ENCODE results near the gene RHEBL1.

The RHEBL1 gene

GRCh38 chr12:49092816-49093406 lies 23.1 kb upstream of the RHEBL1 start:
- Histone ChIP-seq H3K4me3 (ENCODE audit: low read length) (no peak overlapping the region; the same call in 1 of the 2 replicates), H3K4me2 (ENCODE audit: low read length) (peak overlapping the region; percentile 77), H2AFZ (ENCODE audit: low read depth, low read length) (peak overlapping the region; percentile 39; the same call in 1 of the 2 replicates), H3K36me3 (replicated peaks; ENCODE audit: low read depth, low read length) (peaks cover 5% of the 10 kb centered on the region), H3K27me3 (ENCODE audit: low read depth, low read length) (peaks cover 54% of the 10 kb centered on the region), H3K27ac (ENCODE audit: low read length) (no peak overlapping the region), H4K20me1 (ENCODE audit: insufficient read depth, low read length) (no peaks in the 10 kb centered on the region), H3K9ac (ENCODE audit: low read length) (no peak overlapping the region), H3K4me1 (ENCODE audit: low read length) (peaks cover 24% of the 10 kb centered on the region), H3K9me3 (ENCODE audit: insufficient read depth, low read length) (no peaks in the 10 kb centered on the region), H3K79me2 (ENCODE audit: low read length) (no peaks in the 10 kb centered on the region)
- no peak for TF ChIP-seq EZH2phosphoT487 (IDR thresholded peaks at IDR 0.05; ENCODE audit: low read depth)
- no peak for TF ChIP-seq CTCF (IDR thresholded peaks at IDR 0.05; ENCODE audit: low read depth, low read length)

- Histone ChIP-seq H3K9me3 (ENCODE audit: insufficient read depth, low read length) (no peaks in the 10 kb centered on the region), H3K4me1 (ENCODE audit: low read length) (peaks cover 27% of the 10 kb centered on the region), H3K27ac (ENCODE audit: low read length) (no peak overlapping the region), H4K20me1 (ENCODE audit: insufficient read depth, low read length) (no peaks in the 10 kb centered on the region), H3K79me2 (ENCODE audit: low read length) (no peaks in the 10 kb centered on the region), H3K4me3 (ENCODE audit: low read length) (peak overlapping the region; percentile 59), H3K4me2 (ENCODE audit: low read length) (peak overlapping the region; percentile 77), H2AFZ (ENCODE audit: low read depth, low read length) (peak overlapping the region; percentile 39; the same call in 1 of the 2 replicates), H3K27me3 (ENCODE audit: low read depth, low read length) (peaks cover 54% of the 10 kb centered on the region), H3K9ac (ENCODE audit: low read length) (no peak overlapping the region), H3K36me3 (replicated peaks; ENCODE audit: low read depth, low read length) (peaks cover 2% of the 10 kb centered on the region)
- no peak for TF ChIP-seq EZH2phosphoT487 (IDR thresholded peaks at IDR 0.05; ENCODE audit: low read depth)
- peak; percentile 57 for TF ChIP-seq CTCF (IDR thresholded peaks at IDR 0.05; ENCODE audit: low read depth, low read length)
These were observed 22.5 kb upstream of the RHEBL1 start for GRCh38 chr12:49092086-49092815.

- peak overlapping the region; percentile 59 for H3K4me3 ChIP-seq (ENCODE audit: low read length)
- H3K4me2 ChIP-seq (ENCODE audit: low read length): peak overlapping the region; percentile 77
- TF ChIP-seq CTCF (IDR thresholded peaks at IDR 0.05; ENCODE audit: low read depth, low read length) (no peak), EZH2phosphoT487 (IDR thresholded peaks at IDR 0.05; ENCODE audit: low read depth) (no peak)
These were observed 22.0 kb upstream of the RHEBL1 start for GRCh38 chr12:49091836-49092085.

GRCh38 chr12:49091056-49091835 lies 21.5 kb upstream of the RHEBL1 start:
- Histone ChIP-seq H3K4me2 (ENCODE audit: low read length) (peak overlapping the region; percentile 77), H4K20me1 (ENCODE audit: insufficient read depth, low read length) (no peaks in the 10 kb centered on the region), H3K36me3 (replicated peaks; ENCODE audit: low read depth, low read length) (no peaks in the 10 kb centered on the region), H3K27ac (ENCODE audit: low read length) (no peak overlapping the region), H3K9me3 (ENCODE audit: insufficient read depth, low read length) (no peaks in the 10 kb centered on the region), H3K9ac (ENCODE audit: low read length) (no peak overlapping the region), H3K4me3 (ENCODE audit: low read length) (0 out of 2 replicates have a peak overlapping the region, but pooled peaks have one; percentile 59), H3K27me3 (ENCODE audit: low read depth, low read length) (peaks cover 54% of the 10 kb centered on the region), H2AFZ (ENCODE audit: low read depth, low read length) (no peak overlapping the region), H3K4me1 (ENCODE audit: low read length) (peaks cover 27% of the 10 kb centered on the region), H3K79me2 (ENCODE audit: low read length) (no peaks in the 10 kb centered on the region)
- TF ChIP-seq EZH2phosphoT487 (IDR thresholded peaks at IDR 0.05; ENCODE audit: low read depth) (no peak), CTCF (IDR thresholded peaks at IDR 0.05; ENCODE audit: low read depth, low read length) (no peak)

More at GRCh38 chr12:49091836-49092085, 22.0 kb upstream of the RHEBL1 start:
- no peaks in the 10 kb centered on the region for H3K9me3 ChIP-seq (ENCODE audit: insufficient read depth, low read length)
- H3K27ac ChIP-seq (ENCODE audit: low read length): no peak overlapping the region
- peaks cover 27% of the 10 kb centered on the region for H3K4me1 ChIP-seq (ENCODE audit: low read length)
- H3K9ac ChIP-seq (ENCODE audit: low read length): no peak overlapping the region
- H3K79me2 ChIP-seq (ENCODE audit: low read length): no peaks in the 10 kb centered on the region
- H4K20me1 ChIP-seq (ENCODE audit: insufficient read depth, low read length): no peaks in the 10 kb centered on the region
- H3K27me3 ChIP-seq (ENCODE audit: low read depth, low read length): peaks cover 54% of the 10 kb centered on the region
- no peak overlapping the region for H2AFZ ChIP-seq (ENCODE audit: low read depth, low read length)
- no peaks in the 10 kb centered on the region for H3K36me3 ChIP-seq (replicated peaks; ENCODE audit: low read depth, low read length)
